Right renal cortex interstitium (tissue), 3 donors: Measurements from ENCODE around the gene ADTRP. TPM values are rescaled to one million over a fixed set of nuclear protein-coding genes. Genes with fewer than 3 reads are reported as not detected.
"Not testable (repeated sequence)": the region's sequence is repeated elsewhere in the genome, so short reads cannot be mapped to it uniquely, and the experiment has no call there.

Experiments
- DNase-seq, 3 donors: peaks; one replicate each; pipeline ENCODE4 v3.0.0-alpha.2; 2013; ENCODE audit warnings: low read depth in 3 of 3, low spot score in 2 of 3
- polyA plus RNA-seq, 3 donors: library from polyadenylated mRNA; unstranded; fragments of 120-200 nt; gene quantifications; one replicate each; pipeline ENCODE4 v1.2.1, GENCODE V29; 2013; ENCODE audit not compliant: insufficient read length in 3 of 3

Gene ADTRP
- polyA plus RNA-seq, 3 donors: 0.72 to 2.9 (median 1.7) TPM

- no peak for DNase-seq
Observed at GRCh38 chr6:11703725-11704124, 74.9 kb downstream of the ADTRP start.

- DNase-seq: no peak
Observed at GRCh38 chr6:11702500-11703130, 76.0 kb downstream of the ADTRP start.

- no peak for DNase-seq
Observed at GRCh38 chr6:11702089-11702488, 76.5 kb downstream of the ADTRP start.

- no peak for DNase-seq
Observed at GRCh38 chr6:11701573-11701972, 77.0 kb downstream of the ADTRP start.

GRCh38 chr6:11700118-11700718 lies 78.4 kb downstream of the ADTRP start:
- no peak for DNase-seq

- no peak for DNase-seq
Observed at GRCh38 chr6:11699576-11699975, 79.0 kb downstream of the ADTRP start.

DNA sequence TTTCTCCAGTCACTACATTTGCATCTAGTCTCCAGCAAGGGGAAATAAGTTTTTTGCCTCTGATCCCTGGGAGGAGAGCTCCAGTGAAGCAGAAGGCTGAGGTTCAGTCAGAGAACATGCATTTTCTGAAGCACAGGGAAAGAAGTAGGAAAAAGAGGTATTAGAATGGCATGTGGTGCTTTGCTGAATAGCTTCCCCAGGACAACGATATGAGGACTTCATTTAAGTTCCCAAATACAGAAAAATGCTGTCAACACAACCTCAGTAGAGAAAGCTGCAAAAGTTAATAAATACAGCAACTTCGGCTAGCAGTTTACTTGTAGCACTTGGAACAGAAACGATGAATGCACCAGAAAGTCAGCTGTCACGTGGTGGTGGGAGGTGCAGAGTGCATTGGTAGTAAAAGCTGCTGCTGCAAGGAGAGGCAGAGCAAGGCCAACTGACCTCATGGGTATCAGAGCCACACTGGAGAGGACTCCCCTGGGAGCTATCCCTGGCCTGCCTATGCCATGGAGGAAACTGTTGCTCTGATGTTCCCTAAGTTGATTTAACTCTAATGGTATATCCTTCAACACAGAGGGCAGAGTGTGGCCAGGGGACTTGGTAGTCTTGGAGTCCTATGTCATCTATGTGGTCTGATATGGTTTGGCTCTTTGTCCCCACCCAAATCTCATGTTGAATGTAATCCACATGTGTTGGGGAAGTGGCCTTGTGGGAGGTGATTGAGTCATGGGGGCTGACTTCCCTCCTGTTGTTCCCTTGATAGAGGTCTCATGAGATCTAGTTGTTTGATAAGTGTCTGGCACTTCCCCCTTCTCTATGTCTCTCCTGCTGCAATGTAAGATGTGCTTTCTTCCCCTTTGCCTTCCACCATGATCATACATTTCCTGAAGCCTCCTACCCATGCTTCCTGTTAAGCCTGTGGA lies 85.9 kb downstream of the ADTRP start:
- DNase-seq: no peak

DNA sequence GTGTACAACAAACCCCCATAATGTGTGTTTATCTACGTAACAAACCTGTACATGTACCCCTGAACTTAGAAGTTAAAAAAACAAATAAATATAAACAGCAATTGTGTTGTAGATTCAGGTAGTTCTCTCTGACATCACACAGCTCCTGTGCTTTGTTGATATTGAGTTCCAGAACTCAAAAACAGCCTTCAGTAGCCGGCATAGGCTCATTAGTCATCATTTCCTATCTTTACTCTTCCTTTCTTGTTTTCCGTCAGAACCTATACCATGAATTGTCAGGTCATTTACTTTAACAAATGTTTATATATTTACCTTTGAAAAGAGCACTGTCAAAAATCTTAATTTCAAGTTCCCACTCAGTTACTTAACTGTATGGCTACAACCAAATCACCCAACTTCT lies 88.8 kb downstream of the ADTRP start:
- no peak for DNase-seq

DNA sequence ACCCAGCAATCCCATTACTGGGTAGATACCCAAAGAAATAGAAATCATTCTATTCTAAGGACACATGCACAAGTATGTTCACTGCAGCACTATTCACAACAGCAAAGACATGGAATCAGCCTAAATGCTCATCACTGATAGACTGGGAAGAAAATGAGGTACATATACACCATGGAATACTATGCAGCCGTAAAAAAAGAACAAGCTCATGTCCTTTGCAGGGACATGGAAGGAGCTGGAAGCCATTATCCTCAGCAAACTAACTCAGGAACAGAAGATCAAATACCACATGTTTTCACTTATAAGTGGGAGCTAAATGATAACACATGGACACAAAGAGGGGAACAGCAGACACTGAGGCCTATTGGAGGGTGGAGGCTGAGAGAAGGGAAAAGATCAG lies 89.2 kb downstream of the ADTRP start:
- not testable (repeated sequence) for DNase-seq

- DNase-seq: no peak
Observed at GRCh38 chr6:11688425-11688709, 90.2 kb downstream of the ADTRP start.

DNA sequence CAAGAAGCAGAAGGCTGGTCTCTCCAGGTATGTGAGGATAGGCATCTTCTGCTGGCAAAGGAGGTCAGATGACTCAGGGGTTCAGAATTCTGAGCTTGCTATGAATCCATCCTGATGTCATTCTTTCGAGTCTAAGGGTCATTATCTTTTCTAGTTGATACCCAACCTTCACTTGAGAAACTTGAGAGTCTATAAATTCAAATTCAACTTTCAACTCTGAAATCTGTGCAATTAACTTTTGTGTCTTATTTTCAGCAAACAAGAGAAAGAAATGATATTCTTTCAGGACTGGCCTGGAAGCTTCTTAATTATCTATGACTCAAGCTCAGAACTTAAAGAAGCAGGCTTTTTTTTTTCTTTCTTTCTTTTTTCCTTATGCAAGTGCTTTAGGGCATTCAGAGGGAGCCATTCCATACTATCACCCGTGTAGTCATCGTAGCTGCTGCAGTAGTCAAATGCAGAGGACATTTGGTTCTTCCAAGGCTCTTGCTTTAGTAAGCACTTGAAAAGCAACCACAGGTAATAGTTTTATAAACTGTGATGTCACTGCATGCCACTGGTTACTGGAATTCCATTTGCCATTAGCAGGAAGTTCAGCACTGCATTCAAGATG lies 93.0 kb downstream of the ADTRP start:
- no peak for DNase-seq

- no peak for DNase-seq
Observed at GRCh38 chr6:11684901-11685480, 93.6 kb downstream of the ADTRP start.

GRCh38 chr6:11683871-11684270 lies 94.7 kb downstream of the ADTRP start:
- no peak for DNase-seq

DNA sequence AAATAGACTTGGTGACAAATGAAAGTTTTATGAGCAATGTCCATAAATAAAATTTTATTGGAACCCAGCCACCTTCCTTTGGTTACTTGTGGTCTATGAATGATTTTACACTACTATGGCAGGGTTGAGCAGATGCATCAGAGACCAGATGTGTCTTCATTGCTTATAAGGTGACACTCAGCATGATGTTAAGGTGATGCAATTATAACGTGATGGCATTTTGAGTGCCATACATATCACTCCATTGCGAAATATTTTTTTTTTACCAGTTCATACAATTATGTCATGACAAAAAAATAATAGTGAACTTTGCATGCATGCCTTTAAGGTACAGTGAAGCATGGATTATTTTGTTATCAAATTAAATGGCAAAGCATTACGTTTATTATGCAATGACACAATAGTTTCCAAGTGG lies 96.0 kb downstream of the ADTRP start:
- no peak for DNase-seq

- DNase-seq: no peak
Observed at GRCh38 chr6:11681770-11682169, 96.8 kb downstream of the ADTRP start.

- no peak for DNase-seq
Observed at GRCh38 chr6:11681357-11681756, 97.2 kb downstream of the ADTRP start.

GRCh38 chr6:11680479-11680878 lies 98.1 kb downstream of the ADTRP start:
- not testable (repeated sequence) for DNase-seq

DNA sequence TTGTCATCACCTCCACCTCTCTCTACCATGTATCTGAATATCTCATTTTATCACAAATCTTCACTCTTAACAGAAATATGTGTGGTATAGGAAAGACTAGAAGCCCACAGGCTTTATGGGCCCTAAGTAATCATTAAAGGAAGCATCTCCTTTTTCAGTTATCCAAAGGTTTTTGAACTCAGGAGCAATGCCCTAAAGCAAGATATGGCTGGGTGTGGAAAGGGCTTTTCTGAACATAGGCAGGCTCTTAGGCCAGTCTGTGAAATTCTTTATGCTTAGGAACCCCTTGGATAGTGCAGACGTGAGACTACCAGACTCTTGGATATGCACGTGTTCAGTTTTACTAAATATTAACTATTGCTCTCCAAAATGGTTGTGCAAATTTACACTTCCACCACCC lies 99.5 kb downstream of the ADTRP start:
- no peak for DNase-seq

- DNase-seq: no peak
Observed at GRCh38 chr6:11675601-11676000, 103.0 kb downstream of the ADTRP start.

DNA sequence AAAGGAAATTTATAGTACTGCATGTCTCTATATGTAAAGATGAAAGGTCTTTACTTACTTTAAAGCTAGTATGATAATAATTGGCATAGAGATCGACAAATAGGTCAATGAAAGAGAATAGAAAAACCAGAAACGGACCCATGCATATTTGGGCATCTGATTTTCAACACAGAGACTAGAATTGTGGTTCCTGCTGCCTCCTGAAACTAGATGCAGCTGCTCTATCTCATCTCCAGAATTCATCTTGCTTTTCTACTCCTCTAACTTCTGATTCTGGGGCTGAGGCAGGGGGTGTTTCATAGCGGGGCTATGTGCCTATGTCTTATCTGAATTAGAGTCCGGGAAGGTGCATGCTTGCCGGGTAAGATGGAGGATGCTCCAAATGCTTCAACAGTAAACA lies 105.9 kb downstream of the ADTRP start:
- DNase-seq: no peak

- no peak for DNase-seq
Observed at GRCh38 chr6:11672256-11672655, 106.3 kb downstream of the ADTRP start.
